SU-DHL-6 (cell line): ENCODE data around the gene SEMA4A.

ENCODE experiments used
- H2AFZ ChIP-seq: fragments of 200-600 bp; sonication (generic); 2 replicates; pipeline ENCODE4 v1.6.1; 2014; ENCODE audit warnings: low read depth, mild to moderate bottlenecking, moderate library complexity, mixed read lengths, antibody characterized with exemption, low read length; ENCODE audit not compliant: severe bottlenecking
- H3F3A ChIP-seq: fragments of 200-600 bp; shearing (Covaris generic); 2 replicates; pipeline ENCODE4 v1.6.0; 2016; ENCODE audit warnings: antibody characterized with exemption, mild to moderate bottlenecking; ENCODE audit not compliant: insufficient read depth
- H3K27ac ChIP-seq: fragments of 200-600 bp; sonication (generic); 2 replicates; pipeline ENCODE4 v1.5.1; 2016; ENCODE audit warnings: low read depth, mild to moderate bottlenecking, low read length, moderate library complexity, mixed read lengths
- H3K27me3 ChIP-seq: fragments of 200-600 bp; sonication (generic), shearing (Covaris generic); 2 replicates; pipeline ENCODE4 v1.6.0; 2014; ENCODE audit warnings: mild to moderate bottlenecking, low read length
- H3K36me3 ChIP-seq: fragments of 200-600 bp; sonication (generic); 2 replicates; pipeline ENCODE4 v1.6.1; 2014; ENCODE audit warnings: mild to moderate bottlenecking, low read length, mixed read lengths
- H3K4me2 ChIP-seq: fragments of 300-600, 200-600 bp; shearing (Covaris generic), sonication (generic); 2 replicates; pipeline ENCODE4 v1.6.0; 2014; ENCODE audit warnings: low read length, low read depth, mild to moderate bottlenecking; ENCODE audit not compliant: poor library complexity, severe bottlenecking
- H3K4me3 ChIP-seq: fragments of 200-600 bp; sonication (generic); 2 replicates; pipeline ENCODE4 v1.5.1; 2014; ENCODE audit warnings: antibody characterized with exemption, low read length, mild to moderate bottlenecking, mixed read lengths; ENCODE audit not compliant: insufficient read depth, poor library complexity, severe bottlenecking
- H3K79me2 ChIP-seq: fragments of 200-600 bp; sonication (generic); 2 replicates; pipeline ENCODE4 v1.6.1; 2014; ENCODE audit warnings: mild to moderate bottlenecking, low read length, moderate library complexity; ENCODE audit not compliant: insufficient read depth
- H3K9ac ChIP-seq: fragments of 200-600 bp; sonication (generic); 2 replicates; pipeline ENCODE4 v1.7.0; 2014; ENCODE audit warnings: mild to moderate bottlenecking, low read length
- H3K9me2 ChIP-seq: fragments of 200-600 bp; sonication (generic); replicated peaks from 2 replicates; pipeline ENCODE4 v1.6.1; 2014; ENCODE audit warnings: low read length; ENCODE audit not compliant: insufficient read depth
- H3K9me3 ChIP-seq: fragments of 200-600 bp; sonication (generic); 2 replicates; pipeline ENCODE4 v1.6.1; 2014; ENCODE audit warnings: low read length, mixed read lengths; ENCODE audit not compliant: insufficient read depth
- H4K20me1 ChIP-seq: fragments of 200-600 bp; sonication (generic); 2 replicates; pipeline ENCODE4 v1.6.1; 2014; ENCODE audit warnings: low read depth, mild to moderate bottlenecking, antibody characterized with exemption, low read length, moderate library complexity, mixed read lengths
- EZH2phosphoT487 ChIP-seq: fragments of 200-600 bp; sonication (generic), shearing (Covaris generic); conservative IDR thresholded peaks from 2 replicates; pipeline ENCODE4 v1.6.1; 2018; ENCODE audit warnings: mild to moderate bottlenecking, antibody characterized with exemption, low read length, moderate library complexity, mixed read lengths
- TF ChIP-seq, protein P1 (sequence below): fragments of 200-600 bp; sonication (generic); IDR thresholded peaks from one replicate; pipeline ENCODE4 v1.5.1; 2017; ENCODE audit warnings: antibody characterized with exemption, mild to moderate bottlenecking, low read length, moderate library complexity; ENCODE audit not compliant: insufficient read depth, poor library complexity, severe bottlenecking

The SEMA4A gene

DNA sequence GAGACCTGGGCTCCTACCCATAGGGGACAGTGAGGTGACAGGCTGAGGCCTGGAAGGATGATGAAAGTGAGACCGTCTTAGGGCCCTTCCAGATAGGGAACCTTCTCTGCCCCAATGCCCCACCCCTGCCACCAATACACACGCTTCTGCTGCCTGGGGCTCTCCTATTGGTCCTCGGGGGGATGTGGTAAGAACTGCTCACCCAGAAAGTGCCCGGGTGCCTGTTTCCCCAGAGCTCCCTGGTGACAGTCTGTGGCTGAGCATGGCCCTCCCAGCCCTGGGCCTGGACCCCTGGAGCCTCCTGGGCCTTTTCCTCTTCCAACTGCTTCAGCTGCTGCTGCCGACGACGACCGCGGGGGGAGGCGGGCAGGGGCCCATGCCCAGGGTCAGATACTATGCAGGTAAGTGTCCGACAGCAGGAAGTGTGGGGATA, 948 bp downstream of the SEMA4A start:
- TF ChIP-seq, protein P1, sequence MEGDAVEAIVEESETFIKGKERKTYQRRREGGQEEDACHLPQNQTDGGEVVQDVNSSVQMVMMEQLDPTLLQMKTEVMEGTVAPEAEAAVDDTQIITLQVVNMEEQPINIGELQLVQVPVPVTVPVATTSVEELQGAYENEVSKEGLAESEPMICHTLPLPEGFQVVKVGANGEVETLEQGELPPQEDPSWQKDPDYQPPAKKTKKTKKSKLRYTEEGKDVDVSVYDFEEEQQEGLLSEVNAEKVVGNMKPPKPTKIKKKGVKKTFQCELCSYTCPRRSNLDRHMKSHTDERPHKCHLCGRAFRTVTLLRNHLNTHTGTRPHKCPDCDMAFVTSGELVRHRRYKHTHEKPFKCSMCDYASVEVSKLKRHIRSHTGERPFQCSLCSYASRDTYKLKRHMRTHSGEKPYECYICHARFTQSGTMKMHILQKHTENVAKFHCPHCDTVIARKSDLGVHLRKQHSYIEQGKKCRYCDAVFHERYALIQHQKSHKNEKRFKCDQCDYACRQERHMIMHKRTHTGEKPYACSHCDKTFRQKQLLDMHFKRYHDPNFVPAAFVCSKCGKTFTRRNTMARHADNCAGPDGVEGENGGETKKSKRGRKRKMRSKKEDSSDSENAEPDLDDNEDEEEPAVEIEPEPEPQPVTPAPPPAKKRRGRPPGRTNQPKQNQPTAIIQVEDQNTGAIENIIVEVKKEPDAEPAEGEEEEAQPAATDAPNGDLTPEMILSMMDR, result no peak
- no peak for TF ChIP-seq EZH2phosphoT487
- Histone ChIP-seq H2AFZ (no peak overlapping the region), H3K4me2 (peak overlapping the region; percentile 98)

GRCh38 chr1:156155756-156156510, 2.5 kb downstream of the SEMA4A start:
- Histone ChIP-seq H3K36me3 (peaks cover 16% of the 10 kb centered on the region; the same call in 1 of the 2 replicates), H3F3A (peaks cover 40% of the 10 kb centered on the region), H3K27me3 (no peaks in the 10 kb centered on the region), H3K79me2 (peaks cover 55% of the 10 kb centered on the region), H2AFZ (no peak overlapping the region), H3K9me3 (no peaks in the 10 kb centered on the region), H3K4me3 (peak overlapping the region; percentile 88), H3K4me2 (peak overlapping the region; percentile 98), H3K9ac (peak overlapping the region; percentile 85), H3K9me2 (no peaks in the 10 kb centered on the region), H3K27ac (peak overlapping the region; percentile 94), H4K20me1 (no peaks in the 10 kb centered on the region)
- TF ChIP-seq EZH2phosphoT487, result no peak
- TF ChIP-seq, protein P1, result no peak

More for the DNA sequence above, 948 bp downstream of the SEMA4A start:
- H3K79me2 ChIP-seq, result peaks cover 50% of the 10 kb centered on the region
- no peaks in the 10 kb centered on the region for H3K9me3 ChIP-seq
- peak overlapping the region; percentile 85 for H3K9ac ChIP-seq
- H4K20me1 ChIP-seq, result no peaks in the 10 kb centered on the region
- H3F3A ChIP-seq, result peaks cover 53% of the 10 kb centered on the region
- H3K4me3 ChIP-seq, result peak overlapping the region; percentile 88
- no peaks in the 10 kb centered on the region for H3K9me2 ChIP-seq
- H3K27me3 ChIP-seq, result no peaks in the 10 kb centered on the region
- peaks cover 8% of the 10 kb centered on the region; the same call in 1 of the 2 replicates for H3K36me3 ChIP-seq
- H3K27ac ChIP-seq, result peak overlapping the region; percentile 94

DNA sequence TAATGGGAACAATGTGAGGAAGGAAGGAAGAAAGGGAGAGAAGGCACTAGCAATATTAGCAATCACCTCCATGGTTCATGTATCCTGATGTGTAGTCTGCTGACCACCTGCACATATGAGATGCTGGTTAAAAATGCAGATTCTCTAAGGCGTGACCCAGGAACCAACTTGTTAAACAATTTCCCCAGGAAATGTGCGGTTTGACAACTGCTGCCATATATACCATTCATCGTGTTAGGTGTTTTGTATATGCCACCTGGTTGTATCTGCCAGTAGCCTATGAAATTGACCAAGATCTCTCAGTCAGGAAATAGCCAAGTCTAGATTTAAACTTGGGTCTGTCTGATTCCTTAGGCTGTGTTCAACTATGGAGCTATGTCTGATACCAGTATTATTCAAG, 4.1 kb downstream of the SEMA4A start:
- Histone ChIP-seq H3F3A (peaks cover 28% of the 10 kb centered on the region), H3K9ac (peak overlapping the region; percentile 85), H3K9me3 (no peaks in the 10 kb centered on the region), H3K4me3 (peak overlapping the region; percentile 47), H2AFZ (no peak overlapping the region), H3K79me2 (peaks cover 49% of the 10 kb centered on the region), H3K36me3 (peaks cover 23% of the 10 kb centered on the region), H3K4me2 (peak overlapping the region; percentile 98), H3K27ac (peak overlapping the region; percentile 94), H3K27me3 (no peaks in the 10 kb centered on the region), H3K9me2 (no peaks in the 10 kb centered on the region), H4K20me1 (no peaks in the 10 kb centered on the region)
- TF ChIP-seq, protein P1, result no peak
- no peak for TF ChIP-seq EZH2phosphoT487
